GM10248 (cell line): ENCODE measurements around the gene DLEU7.

Experiments used
- CTCF ChIA-PET: fragments of 300-600 bp; sonication (Branson Sonifier 250); formaldehyde crosslinking; extraction: SDS; loops from one replicate; lab custom pipeline; 2021; ENCODE audit warnings: antibody characterized with exemption; lab: Yijun Ruan, JAX
- POLR2A ChIA-PET: fragments of 350-650 bp; sonication (Branson Sonifier 250); formaldehyde crosslinking; extraction: SDS; loops from one replicate; lab custom pipeline; 2020; ENCODE audit warnings: antibody characterized with exemption; lab: Yijun Ruan, JAX
- DNase-seq: peaks from one replicate; pipeline ENCODE4 v3.0.0; 2012; ENCODE audit errors: extremely low spot score
- CTCF ChIP-seq: IDR thresholded peaks from 2 replicates; pipeline ENCODE4 v1.5.1; 2012; ENCODE audit warnings: mild to moderate bottlenecking, low read depth; ENCODE audit errors: extremely low read depth, missing control alignments, control extremely low read depth

Gene DLEU7

DNA sequence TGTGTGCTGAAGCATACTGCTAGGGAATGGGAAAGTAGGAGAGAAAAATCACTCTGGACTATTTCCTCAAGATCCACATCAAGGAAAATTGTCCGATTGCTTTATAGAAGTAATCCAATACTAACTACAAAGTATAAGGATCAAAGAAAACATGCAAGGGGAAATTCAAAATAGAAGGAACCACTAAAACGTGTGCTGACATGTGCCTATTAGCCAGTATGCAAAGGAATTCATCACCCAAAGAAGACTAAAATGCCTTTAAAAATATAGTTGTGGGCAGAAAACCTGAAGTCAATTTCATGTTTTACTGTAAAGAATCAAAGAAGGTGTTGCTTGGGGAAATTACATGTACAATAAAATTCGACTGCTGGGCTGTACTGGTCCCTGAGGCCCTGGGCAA, 14.3 kb downstream of the DLEU7 start:
- no peak for TF ChIP-seq CTCF
- ChIA-PET POLR2A (no interaction called here), CTCF (interaction anchor here (1.1 to 1.2 kb wide), 2 partner anchors 8 to 28 kb away, joined by 3 read pairs; no protein-coding TSS in a partner anchor)
- DNase-seq, result no peak

DNA sequence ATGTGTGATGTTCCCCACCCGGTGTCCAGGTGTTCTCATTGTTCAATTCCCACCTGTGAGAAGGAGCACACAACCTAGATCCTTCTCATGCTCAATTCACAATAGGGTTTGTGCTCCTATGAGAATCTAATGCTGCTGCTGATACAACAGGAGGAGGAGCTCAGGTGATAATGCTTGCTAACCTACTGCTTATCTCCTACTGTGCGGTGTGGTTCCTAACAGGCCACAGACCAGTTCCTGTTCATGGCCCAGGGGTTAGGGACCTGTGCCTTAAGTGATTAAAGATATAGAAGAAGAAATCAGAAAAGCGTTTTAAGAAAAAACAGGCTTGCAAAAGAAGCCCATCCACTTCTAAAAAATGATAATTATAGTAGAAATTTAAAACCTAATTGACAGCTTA, 17.5 kb downstream of the DLEU7 start:
- TF ChIP-seq CTCF, result no peak
- POLR2A ChIA-PET, result no interaction called here
- CTCF ChIA-PET, result interaction anchor here (1.3 to 1.7 kb wide), 2 partner anchors 9 to 10 kb away, joined by 3 read pairs; no protein-coding TSS in a partner anchor
- DNase-seq, result no peak

DNA sequence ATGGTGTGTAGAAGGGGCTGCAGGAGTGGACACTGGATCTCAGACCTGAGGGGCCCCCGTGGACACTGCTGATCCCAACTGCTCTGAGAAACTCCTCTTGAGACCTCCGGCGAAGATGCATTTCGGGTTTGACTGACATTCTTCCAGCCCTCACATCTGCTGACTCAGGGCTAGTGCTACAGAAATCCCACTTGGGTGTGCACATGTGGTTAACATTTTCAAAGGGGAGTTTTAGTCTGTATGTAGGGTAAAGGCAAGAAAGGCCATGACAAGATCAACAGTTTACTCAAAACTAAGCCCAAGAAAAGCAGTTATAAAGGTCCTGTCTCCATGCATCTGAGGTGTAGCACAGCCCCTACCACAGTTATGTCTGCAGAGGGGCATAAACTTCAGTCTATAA, 31.2 kb downstream of the DLEU7 start:
- no peak for TF ChIP-seq CTCF
- DNase-seq, result no peak
- CTCF ChIA-PET, result interaction anchor here (0.9 to 3.0 kb wide), 7 partner anchors 9 to 836 kb away, joined by 3 to 15 read pairs (median 6); no protein-coding TSS in a partner anchor
- POLR2A ChIA-PET, result no interaction called here

GRCh38 chr13:50810998-50811397, 32.5 kb downstream of the DLEU7 start:
- peak; percentile 39 for DNase-seq
- POLR2A ChIA-PET, result no interaction called here
- CTCF ChIA-PET, result interaction anchor here (1.4 to 3.0 kb wide), 4 partner anchors 10 to 875 kb away, joined by 3 to 12 read pairs (median 6); partner anchors contain the start of gene SPRYD7

GRCh38 chr13:50810468-50810867, 33.0 kb downstream of the DLEU7 start:
- DNase-seq, result no peak
- POLR2A ChIA-PET, result no interaction called here
- CTCF ChIA-PET, result interaction anchor here (1.4 to 3.0 kb wide), 5 partner anchors 10 to 874 kb away, joined by 3 to 12 read pairs (median 7); partner anchors contain the start of gene SPRYD7
- TF ChIP-seq CTCF, result no peak

More at GRCh38 chr13:50810998-50811397, 32.5 kb downstream of the DLEU7 start:
- TF ChIP-seq CTCF, result no peak

DNA sequence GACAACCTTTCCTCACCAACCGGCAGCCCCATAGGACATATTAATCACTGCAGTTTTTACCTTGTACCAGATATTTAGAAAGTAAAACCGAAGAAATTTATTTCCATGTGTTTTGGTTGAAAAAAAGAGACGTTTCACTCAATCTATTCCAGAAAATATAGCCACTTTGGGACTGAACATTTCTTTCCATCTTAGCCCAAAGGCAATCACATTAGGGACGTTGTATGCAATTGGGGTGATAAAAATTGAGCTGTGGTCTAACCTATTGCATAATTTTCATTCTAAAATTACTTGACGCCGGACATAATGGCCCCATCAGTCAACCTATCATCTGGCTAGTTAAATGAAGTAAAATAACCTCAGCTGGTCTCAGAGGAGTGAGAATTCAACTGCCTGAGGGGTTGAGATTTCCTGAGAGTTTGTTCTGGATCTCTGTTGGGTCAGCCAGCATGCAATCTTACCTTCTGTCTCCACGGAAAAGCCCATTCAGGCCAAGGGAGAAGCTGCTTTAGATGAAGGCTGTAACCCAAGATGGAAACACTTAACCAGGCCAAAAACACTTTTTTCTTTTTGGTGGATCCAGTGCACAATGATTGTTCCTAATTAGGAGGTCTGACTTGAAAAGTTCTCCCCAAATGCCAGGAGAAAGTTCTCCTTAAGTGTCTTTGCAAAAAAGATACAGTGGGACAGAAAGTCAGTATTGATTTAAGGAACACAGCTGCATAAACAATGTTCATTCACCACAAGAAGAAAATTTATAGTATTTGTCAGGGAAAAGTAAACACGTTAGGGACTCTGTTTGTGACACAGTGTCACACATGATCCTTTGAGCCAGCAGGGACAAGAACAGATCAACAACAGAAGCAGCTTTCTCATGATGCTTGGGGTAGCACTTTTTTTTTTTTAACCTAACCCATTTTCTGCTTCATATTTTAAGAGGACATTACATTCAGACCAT, 34.1 kb downstream of the DLEU7 start:
- CTCF ChIA-PET, result interaction anchor here (0.8 to 3.0 kb wide), 7 partner anchors 9 to 873 kb away, joined by 3 to 12 read pairs (median 4); partner anchors contain the start of gene SPRYD7
- POLR2A ChIA-PET, result no interaction called here
- TF ChIP-seq CTCF, result no peak
- no peak for DNase-seq
